Small intestine (tissue), 7 donors: ENCODE data around the gene EXT2. TPM values are rescaled to one million over a fixed set of nuclear protein-coding genes. Genes with fewer than 3 reads are reported as not detected.

Experiments used
- DNase-seq, 2 donors: peaks; one replicate each; pipeline versions ENCODE4 v3.0.0 to v3.0.0-alpha.2; 2013
- FAIRE-seq: peaks from 2 replicates; lab custom pipeline; 2012; peaks lifted over from hg19 to GRCh38; lab: Jason Lieb, UNC
- H3K27ac ChIP-seq, 3 donors: one replicate each; pipeline ENCODE4 v1.5.1; 2013; ENCODE audit warnings: low read length in 2 of 3, mild to moderate bottlenecking in 2 of 3, control low read depth in 1 of 3, inconsistent platforms in 1 of 3, low read depth in 1 of 3, moderate library complexity in 1 of 3
- H3K27me3 ChIP-seq, 3 donors: one replicate each; pipeline ENCODE4 v1.6.1; 2013; ENCODE audit warnings: low read length in 3 of 3, inconsistent platforms in 1 of 3; ENCODE audit not compliant: control insufficient read depth in 3 of 3, insufficient read depth in 3 of 3
- H3K36me3 ChIP-seq, 3 donors: one replicate each; pipeline ENCODE4 v1.6.1; 2013; ENCODE audit warnings: low read length in 3 of 3, inconsistent platforms in 1 of 3, low read depth in 1 of 3, mild to moderate bottlenecking in 1 of 3, moderate library complexity in 1 of 3; ENCODE audit not compliant: control insufficient read depth in 3 of 3, insufficient read depth in 2 of 3
- H3K4me1 ChIP-seq, 3 donors: one replicate each; pipeline ENCODE4 v1.6.1; 2013; ENCODE audit warnings: low read length in 2 of 3, inconsistent platforms in 1 of 3, low read depth in 1 of 3, mild to moderate bottlenecking in 1 of 3, moderate library complexity in 1 of 3; ENCODE audit not compliant: control insufficient read depth in 3 of 3, insufficient read depth in 2 of 3
- H3K4me3 ChIP-seq, 3 donors: one replicate each; pipeline ENCODE4 v1.5.1; 2013; ENCODE audit warnings: low read length in 3 of 3, control low read depth in 1 of 3, inconsistent platforms in 1 of 3, low read depth in 1 of 3, mild to moderate bottlenecking in 1 of 3, moderate library complexity in 1 of 3
- H3K9me3 ChIP-seq, 2 donors: one replicate each; pipeline ENCODE4 v1.6.1; 2013; ENCODE audit warnings: low read depth in 1 of 2, low read length in 1 of 2; ENCODE audit not compliant: control insufficient read depth in 2 of 2, insufficient read depth in 1 of 2
- WGBS, 3 donors: extraction: QIAGEN DNeasy Blood & Tissue Kit; methylation state at CpG; one replicate each; pipeline ENCODE4 v1.1.7; 2013; 5-methylcytosine and 5-hydroxymethylcytosine counted together
- polyA plus RNA-seq, 4 donors: library from polyadenylated mRNA; stranded (reverse) in 3 of 4; unstranded in 1 of 4; fragments of 200-250 nt in 3 of 4; fragments of 120-200 nt in 1 of 4; gene quantifications; one replicate each; pipeline versions ENCODE4 v1.2.1 to v1.2.3, GENCODE V29; 2013
- donor health status: healthy with polysubstance abuse.
- donor health status: control.
- donor health status: control.
- donor health status: Bipolar disorder and iron deficiency.
- donor health status: healthy.

The EXT2 gene
- polyA plus RNA-seq, 4 donors: 18.6 to 47.1 (median 28.6) TPM

DNA sequence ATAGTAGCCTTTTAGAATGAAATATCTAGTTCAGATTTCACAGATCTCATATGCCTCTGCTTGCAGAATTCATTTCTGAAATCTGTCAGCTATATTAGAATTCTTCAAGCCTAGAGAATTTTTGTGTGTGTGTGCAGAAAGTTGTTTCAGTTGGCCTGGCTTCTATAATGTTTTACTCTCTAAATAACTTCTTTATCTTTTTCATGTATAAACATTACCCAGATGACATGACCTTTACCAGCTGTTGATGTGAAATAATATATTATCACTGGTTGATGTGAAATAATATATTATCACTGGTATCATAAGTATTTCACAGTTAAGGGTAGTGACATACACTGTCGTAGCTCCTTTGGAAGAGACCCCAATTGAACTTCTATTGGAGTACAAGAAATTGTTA, 141.7 kb downstream of the EXT2 start:
- Histone ChIP-seq H3K27me3 (no peaks in the 10 kb centered on the region), H3K4me3 (no peak overlapping the region), H3K36me3 (peaks cover 3 to 11% (median 7%) of the 10 kb centered on the region in 3 donors), H3K27ac (no peak overlapping the region), H3K9me3 (no peaks in the 10 kb centered on the region), H3K4me1 (no peaks in the 10 kb centered on the region)
- WGBS, 3 donors: 87 to 93% (median 92%) methylated on average over 1 of the region's 1 CpG
- no peak for FAIRE-seq
- DNase-seq: no peak

DNA sequence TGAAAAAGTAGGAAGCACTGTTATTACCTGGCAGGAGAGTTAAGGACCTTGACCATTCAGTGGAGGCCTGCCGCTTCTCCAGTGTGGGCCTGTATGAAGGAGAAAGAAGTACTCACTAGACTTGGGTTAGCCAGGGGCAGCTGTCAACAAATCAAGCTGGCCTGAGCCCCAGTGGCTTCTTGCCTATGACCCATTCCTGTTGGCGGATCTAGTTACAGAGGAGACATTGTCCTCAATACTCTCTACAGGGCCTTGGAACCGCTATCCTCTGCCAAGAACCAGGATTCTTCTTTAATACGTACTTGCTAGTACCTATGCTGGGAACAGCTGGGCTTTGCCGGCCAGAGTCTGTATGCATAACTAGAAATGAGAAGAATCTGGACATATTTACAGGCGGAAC, 146.4 kb downstream of the EXT2 start:
- Histone ChIP-seq H3K36me3 (peaks cover 3 to 9% (median 6%) of the 10 kb centered on the region in 3 donors), H3K27me3 (no peaks in the 10 kb centered on the region), H3K4me3 (no peak overlapping the region), H3K9me3 (no peaks in the 10 kb centered on the region), H3K4me1 (peaks cover 0 to 7% (median 0%) of the 10 kb centered on the region in 3 donors), H3K27ac (no peak overlapping the region)
- DNase-seq (no peak), FAIRE-seq (no peak)
- 93 to 98% (median 98%) methylated on average over 6 of the region's 6 CpGs for WGBS, 3 donors

DNA sequence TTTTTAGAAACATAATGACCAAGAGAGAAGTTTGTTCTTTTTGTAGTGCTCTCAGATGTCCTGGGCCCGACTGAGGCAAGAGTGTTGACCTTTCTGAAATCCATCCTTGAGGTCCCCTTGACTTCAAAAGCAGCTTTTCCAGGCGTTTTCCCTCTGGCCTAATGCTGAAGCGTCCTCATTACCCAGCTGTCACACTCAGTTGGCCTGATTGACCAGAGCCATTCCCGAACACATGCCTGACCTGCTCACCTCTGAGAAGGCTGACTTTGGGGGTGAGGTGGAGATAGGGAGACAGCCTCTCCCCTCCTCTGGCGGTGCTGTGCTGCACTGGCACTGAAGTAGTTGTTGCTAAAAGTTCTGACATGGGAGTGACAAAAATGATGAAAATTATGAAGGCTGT, 147.6 kb downstream of the EXT2 start:
- peaks cover 0 to 7% (median 0%) of the 10 kb centered on the region in 3 donors for H3K4me1 ChIP-seq
- no peaks in the 10 kb centered on the region for H3K27me3 ChIP-seq
- no peak overlapping the region for H3K27ac ChIP-seq
- DNase-seq (no peak), FAIRE-seq (no peak)
- peaks cover 3 to 9% (median 6%) of the 10 kb centered on the region in 3 donors for H3K36me3 ChIP-seq
- no peak overlapping the region for H3K4me3 ChIP-seq
- WGBS, 3 donors: 74 to 88% (median 87%) methylated on average over 5 of the region's 5 CpGs
- H3K9me3 ChIP-seq: no peaks in the 10 kb centered on the region

DNA sequence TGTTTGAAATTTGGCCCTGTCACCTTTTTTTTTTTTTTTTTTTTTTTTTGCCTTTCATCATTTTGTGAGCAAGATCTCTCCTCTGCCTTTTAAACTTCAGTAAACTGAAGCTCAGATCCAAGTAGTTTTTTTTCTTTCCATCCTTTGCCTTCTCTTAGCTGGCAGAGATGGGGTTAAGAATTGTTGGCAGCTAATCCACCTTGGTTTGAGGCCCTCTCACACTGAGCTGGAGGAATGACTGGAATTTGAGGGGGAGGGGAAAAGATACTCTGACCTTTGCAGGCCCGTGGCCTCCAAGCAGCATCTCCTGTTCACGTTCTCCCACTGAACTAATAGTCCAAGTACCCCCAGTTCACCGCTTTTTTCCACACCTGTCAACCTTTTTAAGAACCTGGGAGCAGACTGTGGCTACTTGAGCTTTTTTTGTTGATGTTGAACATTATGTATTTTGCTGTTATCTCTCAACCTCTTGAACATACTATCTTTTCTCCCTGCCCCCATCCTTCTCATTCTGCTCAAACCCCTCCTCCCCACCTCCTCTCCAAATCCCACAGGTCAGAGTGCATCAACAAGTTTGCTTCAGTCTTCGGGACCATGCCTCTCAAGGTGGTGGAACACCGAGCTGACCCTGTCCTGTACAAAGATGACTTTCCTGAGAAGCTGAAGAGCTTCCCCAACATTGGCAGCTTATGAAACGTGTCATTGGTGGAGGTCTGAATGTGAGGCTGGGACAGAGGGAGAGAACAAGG, 148.3 kb downstream of the EXT2 start:
- Histone ChIP-seq H3K27ac (no peak overlapping the region), H3K9me3 (no peaks in the 10 kb centered on the region), H3K4me3 (no peak overlapping the region), H3K27me3 (no peaks in the 10 kb centered on the region), H3K36me3 (peaks cover 3 to 9% (median 6%) of the 10 kb centered on the region in 3 donors), H3K4me1 (peaks cover 0 to 7% (median 0%) of the 10 kb centered on the region in 3 donors)
- peak in 1 of 2 donors; percentile 49 for DNase-seq
- no peak for FAIRE-seq
- 72 to 84% (median 79%) methylated on average over 6 of the region's 6 CpGs for WGBS, 3 donors

DNA sequence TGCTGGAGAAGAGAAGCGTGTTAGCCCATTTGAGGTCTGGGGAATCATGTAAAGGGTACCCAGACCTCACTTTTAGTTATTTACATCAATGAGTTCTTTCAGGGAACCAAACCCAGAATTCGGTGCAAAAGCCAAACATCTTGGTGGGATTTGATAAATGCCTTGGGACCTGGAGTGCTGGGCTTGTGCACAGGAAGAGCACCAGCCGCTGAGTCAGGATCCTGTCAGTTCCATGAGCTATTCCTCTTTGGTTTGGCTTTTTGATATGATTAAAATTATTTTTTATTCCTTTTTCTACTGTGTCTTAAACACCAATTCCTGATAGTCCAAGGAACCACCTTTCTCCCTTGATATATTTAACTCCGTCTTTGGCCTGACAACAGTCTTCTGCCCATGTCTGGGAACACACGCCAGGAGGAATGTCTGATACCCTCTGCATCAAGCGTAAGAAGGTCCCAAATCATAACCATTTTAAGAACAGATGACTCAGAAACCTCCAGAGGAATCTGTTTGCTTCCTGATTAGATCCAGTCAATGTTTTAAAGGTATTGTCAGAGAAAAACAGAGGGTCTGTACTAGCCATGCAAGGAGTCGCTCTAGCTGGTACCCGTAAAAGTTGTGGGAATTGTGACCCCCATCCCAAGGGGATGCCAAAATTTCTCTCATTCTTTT, 149.3 kb downstream of the EXT2 start:
- Histone ChIP-seq H3K9me3 (no peaks in the 10 kb centered on the region), H3K4me1 (peaks cover 0 to 7% (median 0%) of the 10 kb centered on the region in 3 donors), H3K27ac (no peak overlapping the region), H3K27me3 (no peaks in the 10 kb centered on the region), H3K4me3 (no peak overlapping the region), H3K36me3 (peaks cover 3 to 7% (median 6%) of the 10 kb centered on the region in 3 donors)
- 90 to 96% (median 96%) methylated on average over 8 of the region's 8 CpGs for WGBS, 3 donors
- DNase-seq (no peak), FAIRE-seq (no peak)

DNA sequence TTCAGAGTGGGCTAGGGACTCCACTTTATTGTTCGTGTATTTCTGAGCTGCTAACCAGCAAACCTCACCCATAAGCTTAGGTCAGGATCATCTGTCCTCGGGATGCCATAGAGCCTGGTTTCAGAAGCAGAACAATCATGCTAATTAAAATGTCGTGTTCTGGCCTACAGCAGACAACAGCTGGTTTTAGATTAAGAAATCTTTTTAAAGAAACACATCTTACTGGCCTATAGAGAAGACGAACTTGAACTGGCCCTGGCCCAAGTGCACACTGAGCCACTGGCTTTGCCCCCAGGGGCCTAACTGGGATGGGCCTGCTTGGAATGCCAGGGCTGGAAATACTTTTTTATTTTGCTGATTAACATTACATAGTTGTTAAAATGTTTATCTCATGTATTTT, 151.2 kb downstream of the EXT2 start:
- DNase-seq (no peak), FAIRE-seq (no peak)
- 66 to 82% (median 80%) methylated on average over 4 of the region's 4 CpGs for WGBS, 3 donors
- H3K9me3 ChIP-seq: no peaks in the 10 kb centered on the region
- H3K4me1 ChIP-seq: peaks cover 0 to 7% (median 0%) of the 10 kb centered on the region in 3 donors
- H3K36me3 ChIP-seq: peaks cover 0 to 9% (median 4%) of the 10 kb centered on the region in 3 donors
- no peak overlapping the region for H3K4me3 ChIP-seq
- H3K27ac ChIP-seq: no peak overlapping the region
- H3K27me3 ChIP-seq: no peaks in the 10 kb centered on the region

DNA sequence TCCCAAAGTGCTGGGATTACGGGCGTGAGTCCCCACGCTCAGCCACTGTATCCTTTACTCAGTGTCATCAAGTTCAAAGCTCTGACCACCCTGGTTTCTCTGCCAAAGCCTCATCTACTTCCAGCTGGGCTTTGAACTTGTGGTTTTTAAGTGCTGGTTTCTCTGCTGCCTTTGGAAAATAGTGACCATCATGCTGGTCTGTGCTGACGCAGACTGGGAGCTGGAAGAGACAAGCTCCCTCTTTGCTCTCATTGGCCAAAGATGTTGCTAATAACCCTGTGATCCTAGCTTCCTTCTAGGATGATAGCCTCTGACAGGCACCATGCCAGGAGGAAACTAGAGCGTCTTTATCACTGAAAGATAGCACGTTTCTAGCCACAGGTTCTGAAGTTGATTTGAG, 152.0 kb downstream of the EXT2 start:
- H3K27ac ChIP-seq: no peak overlapping the region
- peaks cover 0 to 7% (median 0%) of the 10 kb centered on the region in 3 donors for H3K4me1 ChIP-seq
- 66 to 74% (median 74%) methylated on average over 6 of the region's 6 CpGs for WGBS, 3 donors
- peaks cover 0 to 9% (median 4%) of the 10 kb centered on the region in 3 donors for H3K36me3 ChIP-seq
- H3K4me3 ChIP-seq: no peak overlapping the region
- peaks cover 0 to under 1% of the 10 kb centered on the region in 2 donors for H3K9me3 ChIP-seq
- FAIRE-seq: no peak
- no peaks in the 10 kb centered on the region for H3K27me3 ChIP-seq
- DNase-seq: no peak

DNA sequence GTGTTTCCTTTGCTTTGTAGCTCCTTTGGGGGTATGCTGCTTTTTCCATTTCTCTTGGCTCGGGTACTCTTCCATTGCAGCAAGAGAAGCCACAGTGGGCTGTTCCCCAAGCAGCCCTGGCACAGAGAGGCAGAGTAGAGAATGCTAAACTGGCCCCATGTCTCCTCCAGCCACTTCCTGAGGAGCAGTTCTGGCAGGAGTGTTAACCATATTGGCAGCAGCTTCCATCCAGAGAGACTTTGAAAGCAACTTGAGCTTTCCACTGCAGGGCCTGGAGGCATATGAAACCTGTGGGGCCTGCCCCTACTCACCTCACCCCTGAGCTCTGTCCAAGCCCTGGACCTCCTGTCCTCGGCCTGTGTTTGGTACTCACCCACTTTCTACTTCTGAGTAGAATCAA, 152.6 kb downstream of the EXT2 start:
- Histone ChIP-seq H3K36me3 (peaks cover 0 to 7% (median 4%) of the 10 kb centered on the region in 3 donors), H3K27me3 (no peaks in the 10 kb centered on the region), H3K27ac (no peak overlapping the region), H3K4me3 (no peak overlapping the region), H3K9me3 (peaks cover 0 to 3% of the 10 kb centered on the region in 2 donors), H3K4me1 (peaks cover 0 to 6% (median 0%) of the 10 kb centered on the region in 3 donors)
- WGBS, 3 donors: 88 to 100% (median 96%) methylated on average over 2 of the region's 2 CpGs
- FAIRE-seq: no peak
- no peak for DNase-seq
